Amygdala (tissue), 56 donors: ENCODE results near the gene CYP39A1.

Experiments
- DNase-seq, 56 donors: peaks; one replicate each; lab custom pipeline; 2025; lab: John Stamatoyannopoulos, UW

CYP39A1 gene

DNA sequence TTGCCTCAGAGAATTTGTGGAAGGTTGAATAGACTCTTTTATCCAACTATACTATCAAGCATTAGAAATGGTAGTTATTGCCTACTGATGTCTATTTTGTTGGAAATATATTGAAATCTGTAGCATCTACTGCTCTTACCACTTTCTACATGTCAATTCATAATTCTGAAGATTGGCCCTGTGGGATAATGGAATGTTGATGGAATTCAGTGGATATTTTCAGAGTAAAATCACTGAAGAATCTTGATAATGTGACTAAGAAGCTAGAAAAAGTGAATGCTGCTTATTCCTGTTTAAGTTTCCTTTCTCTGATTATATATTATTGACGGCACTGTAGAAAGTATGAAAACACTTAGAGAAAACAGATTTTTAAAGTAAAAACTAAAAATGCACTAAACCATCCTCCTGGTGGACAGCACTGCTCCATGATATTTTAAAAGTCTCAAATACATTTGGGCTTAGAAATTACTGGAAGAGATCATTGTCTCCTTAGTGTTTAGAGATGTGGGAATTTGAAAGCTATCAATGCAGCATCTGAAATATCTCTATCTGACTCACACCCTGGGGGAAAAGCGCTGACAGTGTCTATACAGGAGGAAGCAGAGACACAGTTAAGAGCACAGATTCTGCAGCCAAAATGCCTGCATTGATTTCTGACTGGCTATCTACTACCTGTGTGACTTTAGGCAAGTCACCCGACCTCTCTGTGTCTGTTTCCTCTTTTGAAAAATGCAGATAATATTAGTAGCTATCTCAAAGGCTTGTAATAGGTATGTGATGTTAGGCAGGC lies 123.5 kb downstream of the CYP39A1 start:
- no peak for DNase-seq

DNA sequence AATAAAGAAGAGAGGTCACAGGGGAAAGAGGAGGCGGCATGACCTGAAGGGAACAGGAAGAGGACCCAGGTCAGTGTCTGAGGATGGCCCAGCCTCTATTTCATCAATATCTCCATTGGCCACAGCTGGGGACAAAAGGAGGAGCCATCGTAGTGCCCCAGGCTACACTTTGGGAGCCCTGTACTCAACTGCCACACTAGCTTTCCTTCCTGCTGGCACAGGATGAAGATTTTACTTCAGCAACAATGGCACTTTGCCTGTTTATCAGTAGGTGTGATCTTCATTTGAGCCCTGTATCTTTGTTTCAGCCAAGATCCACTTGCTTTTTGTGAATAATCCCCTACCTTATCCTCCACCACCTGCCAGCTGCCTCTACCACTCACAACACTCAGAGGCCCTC lies 126.0 kb downstream of the CYP39A1 start:
- DNase-seq, result no peak

DNA sequence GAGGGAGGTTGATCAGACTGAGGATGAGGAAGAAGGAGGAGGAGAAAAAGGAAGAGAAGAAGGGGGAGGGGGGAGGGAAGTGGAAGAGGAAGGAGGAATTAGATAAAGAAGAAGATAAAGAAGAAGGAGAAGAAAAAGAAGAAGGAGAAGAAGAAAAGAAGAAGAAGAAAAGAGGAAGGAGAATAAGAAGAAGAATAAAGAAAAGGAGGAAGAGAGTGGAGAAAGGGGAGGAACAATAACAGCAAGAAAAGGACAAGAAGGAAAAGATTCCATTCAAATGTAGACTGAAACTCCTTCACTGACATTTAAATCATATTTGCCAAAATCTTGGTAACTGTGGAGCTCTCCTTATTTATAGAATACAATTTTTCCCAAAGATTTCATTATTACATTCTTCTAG lies 127.0 kb downstream of the CYP39A1 start:
- DNase-seq, result no peak

DNA sequence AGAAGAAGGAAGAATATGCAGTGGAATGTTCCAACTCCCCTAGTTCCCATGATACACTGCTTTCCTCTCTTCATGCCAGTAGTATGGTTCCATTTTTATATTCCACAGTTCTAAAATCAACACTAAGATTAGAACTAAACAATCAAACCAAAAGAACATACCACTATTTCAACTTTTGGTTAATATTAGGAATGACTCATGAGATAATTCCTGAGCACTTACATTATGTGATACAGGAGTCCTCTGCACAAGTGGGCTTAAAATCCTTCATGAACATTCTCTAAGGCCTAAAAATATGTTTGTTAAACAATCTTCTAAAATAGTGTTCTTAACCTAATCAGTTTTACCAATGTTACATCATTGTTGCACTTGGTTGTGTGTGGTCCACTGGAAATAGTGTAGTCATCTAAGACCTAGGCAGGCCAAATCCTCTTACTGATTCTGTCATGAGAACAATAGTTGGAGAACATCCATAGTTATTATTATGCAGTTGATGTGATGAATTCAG lies 131.1 kb downstream of the CYP39A1 start:
- no peak for DNase-seq

DNA sequence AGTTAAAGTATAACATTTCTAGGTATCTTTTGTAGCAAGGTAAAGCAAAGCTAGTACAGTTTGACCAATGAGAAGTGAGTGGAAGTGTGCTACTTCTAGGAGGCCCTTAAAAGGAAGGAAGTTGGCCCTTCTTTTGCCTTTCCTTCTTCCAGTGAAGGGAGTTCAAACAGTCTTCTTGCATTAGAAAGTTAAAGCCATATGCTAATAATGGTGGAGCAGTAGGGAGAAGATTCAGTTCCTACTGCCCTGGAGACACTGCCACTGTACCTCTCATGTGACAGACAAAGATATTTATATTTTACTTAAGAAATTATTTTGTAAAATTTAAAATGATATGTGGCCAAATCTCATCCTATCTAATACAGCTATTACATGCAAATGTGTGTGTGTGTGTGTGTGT lies 135.4 kb downstream of the CYP39A1 start:
- DNase-seq, result no peak

DNA sequence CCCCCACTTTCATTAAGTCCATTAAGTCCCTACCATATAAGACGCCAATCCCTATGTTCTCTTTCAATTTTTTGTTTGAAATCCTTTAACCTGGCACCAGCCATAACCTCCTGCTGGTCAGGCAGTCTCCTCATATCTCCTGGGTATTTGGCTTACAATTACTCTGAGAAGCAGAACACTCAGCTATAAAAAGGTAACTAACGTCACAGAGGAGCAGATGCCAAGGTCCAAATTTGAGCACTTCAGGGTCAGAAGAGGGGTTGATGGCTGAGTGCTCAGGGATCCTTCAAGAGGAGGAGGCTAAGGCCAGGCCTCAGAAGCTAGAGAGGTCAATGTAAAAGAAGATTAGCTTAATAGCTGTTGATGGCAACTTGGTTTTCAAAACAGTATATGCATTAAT lies 139.1 kb downstream of the CYP39A1 start:
- no peak for DNase-seq

DNA sequence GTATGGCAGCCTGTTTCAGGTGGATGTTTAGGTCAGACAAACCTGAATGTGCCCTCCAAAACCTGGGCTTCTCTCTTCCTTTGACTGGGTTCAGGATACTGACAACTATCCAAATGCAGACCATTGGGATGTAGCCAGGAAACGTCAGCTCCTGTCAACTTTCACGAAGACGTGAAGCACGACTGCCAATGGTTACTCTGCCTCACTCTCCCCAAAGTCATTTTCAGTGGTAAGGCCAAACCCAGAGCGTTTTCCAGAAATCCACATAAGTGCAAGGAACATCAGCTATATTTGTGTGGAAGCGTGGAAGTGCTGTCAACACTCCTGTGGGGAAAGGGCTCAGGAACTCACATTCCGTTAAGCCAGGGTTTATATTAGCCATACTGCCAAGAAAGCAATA lies 141.3 kb downstream of the CYP39A1 start:
- DNase-seq, result no peak

DNA sequence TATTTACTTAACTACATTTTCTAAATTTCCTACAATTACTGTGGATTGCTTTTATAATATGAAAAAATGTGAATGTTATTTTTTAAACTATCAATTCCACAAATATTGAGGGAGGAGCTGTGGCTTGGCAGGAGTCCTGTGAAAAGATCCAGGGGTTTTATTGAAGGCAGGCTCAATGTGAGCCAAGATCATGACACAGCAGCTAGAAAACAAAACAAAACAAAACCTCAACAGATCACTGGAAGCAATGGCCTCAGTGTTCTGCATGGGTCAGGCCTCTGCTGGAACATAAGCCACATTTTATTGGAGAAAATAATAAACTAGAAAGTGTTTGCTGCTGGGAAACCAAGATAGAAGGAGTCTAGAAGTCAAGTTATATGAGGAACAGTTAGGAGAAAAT lies 142.0 kb downstream of the CYP39A1 start:
- peak in 27 of 56 donors; percentile 1 to 69 (median 19) for DNase-seq

DNA sequence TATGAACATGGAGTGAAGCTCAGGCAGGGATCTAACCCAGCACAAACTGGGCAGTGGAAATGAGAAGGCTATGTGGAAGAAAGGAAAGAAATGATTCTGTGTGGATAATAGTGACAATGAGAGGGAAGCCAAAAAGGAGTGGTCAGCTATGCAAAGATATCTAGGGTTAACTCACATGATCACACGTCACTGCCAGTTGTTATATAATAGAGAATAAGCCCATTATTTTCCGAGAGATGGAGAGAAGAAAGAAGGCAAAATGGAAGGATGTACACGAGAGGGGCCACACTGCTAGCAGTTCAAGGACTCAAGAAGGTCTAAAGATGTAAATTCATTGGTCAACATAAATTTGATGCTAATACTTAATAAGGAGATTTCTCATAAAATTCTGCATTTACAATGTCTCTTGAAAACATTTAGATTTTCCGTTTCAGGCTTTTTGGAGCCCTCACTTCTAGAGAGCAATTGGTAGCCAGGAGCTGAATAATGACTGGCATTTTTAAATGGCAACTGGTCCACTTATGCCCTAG lies 142.6 kb downstream of the CYP39A1 start:
- DNase-seq, result no peak

DNA sequence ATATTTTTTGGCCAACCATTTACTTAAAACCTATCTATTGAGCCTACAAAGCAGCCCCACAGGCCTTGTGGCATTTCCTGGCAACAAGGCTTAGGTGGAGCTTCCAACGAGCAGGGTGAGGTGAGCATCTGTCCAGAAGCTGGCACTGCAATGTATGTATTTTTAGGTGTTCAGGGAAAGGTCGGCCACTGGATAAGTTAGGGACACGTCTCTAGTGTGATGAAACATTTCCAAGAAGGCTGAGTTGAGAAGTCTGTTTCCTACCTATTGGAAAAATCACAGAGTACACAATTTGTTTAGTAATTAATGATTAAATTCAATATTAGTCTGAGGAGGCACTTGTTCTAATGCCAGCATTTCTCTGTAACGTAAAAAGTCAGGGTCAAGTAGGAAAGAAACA lies 143.6 kb downstream of the CYP39A1 start:
- DNase-seq, result no peak

DNA sequence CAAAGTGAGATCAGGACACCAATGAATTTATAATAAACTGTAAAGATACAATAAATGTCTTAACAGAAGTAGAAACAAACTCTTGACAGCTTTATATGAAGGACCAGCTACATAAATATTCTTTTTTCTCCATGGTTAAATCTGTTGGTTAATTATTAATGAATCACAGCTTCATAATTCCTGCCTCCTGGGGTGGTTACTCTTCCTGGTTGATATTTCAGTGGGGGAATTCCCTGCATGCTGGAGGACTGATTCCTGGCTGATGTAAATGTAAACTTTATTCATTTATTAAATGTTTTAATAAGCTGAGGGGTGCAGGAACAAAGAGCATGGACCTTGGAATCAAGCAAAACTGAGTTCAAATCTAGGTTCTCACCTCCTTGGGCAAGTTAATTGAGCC lies 145.2 kb downstream of the CYP39A1 start:
- no peak for DNase-seq

DNA sequence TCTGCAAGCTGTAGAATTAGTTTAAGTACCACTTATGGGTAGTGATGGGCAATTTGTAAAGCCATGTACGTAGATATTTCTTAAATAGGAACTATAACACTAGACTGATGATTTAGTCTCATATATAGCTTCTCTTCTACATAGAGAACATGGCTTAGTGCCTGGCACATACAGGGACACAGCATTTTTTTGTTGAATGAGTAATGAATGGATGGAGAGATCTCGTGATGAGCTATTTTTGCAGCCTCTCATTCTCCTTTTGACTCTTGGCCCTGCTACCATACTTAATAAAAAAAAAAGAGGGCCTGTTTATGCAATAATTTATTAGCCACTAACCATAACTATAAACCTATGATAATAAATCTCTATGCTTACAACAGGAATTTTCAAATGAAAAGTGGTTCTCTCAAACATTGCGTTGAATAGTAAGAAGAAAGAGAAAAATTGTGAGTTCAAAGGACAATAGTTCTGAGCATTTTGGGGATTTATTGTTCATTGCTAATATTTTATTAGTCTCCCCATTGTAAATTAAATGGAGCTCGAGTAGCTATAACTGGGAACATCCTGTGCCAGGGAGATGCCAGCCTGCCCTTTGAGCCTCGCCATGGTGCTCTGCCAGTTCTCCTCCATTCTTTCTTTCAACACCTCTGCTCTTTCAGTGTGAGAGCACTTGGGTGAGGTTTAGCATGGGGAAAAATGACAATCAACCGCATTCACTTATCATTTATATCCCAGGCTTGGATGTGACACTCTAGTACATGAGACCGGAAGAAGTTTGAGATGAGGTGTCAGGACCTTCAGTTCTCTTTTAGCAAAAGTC lies 146.7 kb downstream of the CYP39A1 start:
- no peak for DNase-seq

DNA sequence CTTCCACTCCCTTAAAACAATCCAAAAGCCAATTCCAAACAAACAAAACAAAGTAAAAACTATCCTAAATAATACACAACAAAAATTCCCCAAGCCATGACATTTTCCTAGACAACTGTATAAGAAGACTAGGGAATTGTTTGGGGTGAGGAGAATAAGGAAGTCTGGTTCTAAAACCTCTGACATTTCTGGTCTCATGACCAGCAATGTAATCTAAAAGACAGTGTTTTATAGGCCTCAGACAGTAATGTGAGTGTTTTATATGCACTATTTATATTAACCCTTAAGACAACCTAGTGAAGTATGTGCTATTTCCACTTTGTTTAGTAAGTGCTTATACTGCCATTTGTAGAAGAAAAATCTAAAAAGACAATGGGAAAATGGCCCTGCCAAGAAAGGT lies 148.4 kb downstream of the CYP39A1 start:
- no peak for DNase-seq

DNA sequence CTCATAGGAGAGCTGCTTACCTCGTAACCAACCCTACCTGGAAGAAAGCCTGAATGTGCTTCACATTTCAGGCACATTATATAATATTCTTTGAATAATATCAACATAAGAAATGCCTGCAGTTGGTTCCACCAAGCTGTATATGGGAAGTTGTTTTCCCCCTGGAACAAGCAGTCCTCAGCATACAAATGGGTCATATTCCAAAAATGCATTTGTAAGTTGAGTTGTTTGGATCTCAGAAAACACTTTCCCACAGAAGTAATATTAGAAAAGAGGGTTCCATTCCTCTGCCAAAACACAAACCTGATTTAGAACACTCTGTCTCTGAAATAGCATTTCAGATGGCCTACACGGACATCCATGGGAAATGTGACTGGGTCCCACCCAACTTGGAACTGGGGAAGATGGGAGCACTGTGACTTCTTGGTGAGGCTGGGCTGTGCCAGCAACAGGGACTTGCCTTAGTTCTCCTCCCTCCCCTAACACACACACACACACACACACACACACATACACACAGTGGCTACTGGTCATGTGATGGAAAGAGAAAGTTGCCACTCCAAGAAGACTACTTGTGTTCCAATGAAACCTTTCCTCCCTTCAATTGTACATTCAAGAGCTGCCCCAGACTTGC lies 150.0 kb downstream of the CYP39A1 start:
- DNase-seq, result no peak

DNA sequence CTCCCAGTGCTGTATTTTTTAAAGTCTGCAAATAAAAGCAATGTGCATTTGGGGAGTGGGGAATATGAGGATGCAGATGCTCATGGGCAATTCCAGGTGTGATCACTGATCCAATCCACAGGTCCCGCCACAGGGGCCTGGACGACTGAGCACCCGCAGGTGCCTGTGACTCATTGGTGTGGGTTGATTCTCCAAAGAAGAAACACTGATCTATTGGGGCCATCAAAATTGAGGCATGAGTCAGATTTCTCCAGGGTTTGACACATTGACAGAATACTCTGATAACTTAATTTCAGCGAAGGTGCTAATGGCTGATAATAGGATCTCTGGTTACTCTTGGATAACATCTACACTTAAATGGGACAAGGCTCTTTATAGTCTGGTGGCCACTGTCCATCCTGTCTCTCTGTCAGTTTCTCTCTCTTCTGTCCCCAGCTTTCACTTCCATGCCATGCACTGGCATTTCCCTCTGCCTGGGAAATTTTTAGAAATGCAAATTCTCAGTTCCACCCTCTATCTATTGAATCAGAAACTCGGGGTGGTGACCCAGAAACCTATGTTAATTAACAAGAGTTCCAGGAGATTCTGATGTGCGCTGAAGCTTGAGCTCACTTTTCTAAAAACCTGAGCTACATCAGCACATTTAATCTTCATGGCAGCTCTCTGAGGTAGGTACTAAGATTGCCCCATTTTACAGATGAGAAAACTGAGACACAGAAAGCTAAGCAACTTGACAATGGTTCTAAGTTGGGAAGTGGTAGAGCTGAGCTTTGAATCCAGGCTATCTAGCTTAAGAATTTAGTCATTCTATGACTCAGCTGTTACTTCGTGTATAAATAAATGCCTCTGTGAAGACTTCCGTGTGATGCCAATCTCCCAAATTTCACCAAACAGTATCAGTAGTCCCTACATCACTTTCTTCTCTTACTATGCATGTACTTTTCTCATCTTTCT lies 151.2 kb downstream of the CYP39A1 start:
- no peak for DNase-seq

DNA sequence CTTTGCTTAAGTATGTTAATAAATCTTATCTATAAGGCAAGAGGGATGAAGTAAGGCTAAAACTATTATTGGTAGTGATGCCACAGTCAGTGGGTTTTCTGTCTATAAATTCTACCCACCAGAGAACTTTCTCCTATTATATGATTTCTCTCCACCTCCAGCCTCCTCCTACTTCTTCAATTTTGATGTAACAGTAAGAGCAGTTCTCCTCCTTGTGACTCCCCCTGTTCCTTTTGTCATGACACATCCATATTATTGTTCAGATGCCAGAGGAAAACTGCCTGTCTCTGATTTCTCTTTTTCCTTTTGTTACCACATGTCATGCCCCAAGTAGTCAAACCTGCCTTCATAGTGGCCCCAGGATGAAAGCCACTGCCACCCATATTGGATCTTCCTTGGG lies 152.2 kb downstream of the CYP39A1 start:
- no peak for DNase-seq
